ENCODE data around the gene LYRM4.

LYRM4 gene

GRCh38 chr6:5280920-5281319, 20.2 kb upstream of the LYRM4 start:
- H3K27me3 ChIP-seq (ENCODE audit: control insufficient read depth in 1 of 2, insufficient read depth in 2 of 2, low read length in 2 of 2): no peaks in the 10 kb centered on the region
- no peak overlapping the region for H3K27ac ChIP-seq (ENCODE audit: low read length)
- H3K9ac ChIP-seq (ENCODE audit: low read length in 2 of 2): no peak overlapping the region
- H3K4me1 ChIP-seq (ENCODE audit: control insufficient read depth, insufficient read depth, low read length): no peaks in the 10 kb centered on the region
- H3K36me3 ChIP-seq (ENCODE audit: control insufficient read depth in 2 of 2, insufficient read depth in 2 of 2, low read length in 2 of 2): no peaks in the 10 kb centered on the region
- no peak overlapping the region for H3K4me3 ChIP-seq (ENCODE audit: low read length in 2 of 2)
- no peaks in the 10 kb centered on the region for H3K9me3 ChIP-seq (ENCODE audit: control insufficient read depth in 2 of 2, low read length in 2 of 2)

DNA sequence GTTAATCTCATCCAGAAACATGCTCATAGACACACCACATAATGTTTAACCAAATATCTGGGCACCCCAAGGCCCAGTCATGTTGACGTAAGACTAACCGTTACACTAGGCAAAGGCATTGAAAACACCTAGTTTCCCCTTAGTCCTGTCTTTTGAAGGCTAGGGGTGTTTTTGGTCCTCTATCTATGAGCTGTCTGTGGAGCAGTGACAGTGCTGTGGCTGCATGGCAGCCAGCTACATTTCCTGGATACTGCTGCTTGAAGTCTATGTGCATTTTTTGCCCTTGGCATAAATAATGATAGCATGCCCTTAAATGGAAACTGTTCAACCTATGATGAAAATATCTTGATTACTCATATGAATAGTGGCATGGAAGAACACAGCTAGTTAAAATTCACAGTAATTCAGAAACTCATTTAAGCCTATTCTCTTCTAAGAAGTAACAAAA, 19.2 kb upstream of the LYRM4 start:
- Histone ChIP-seq H3K4me1 (ENCODE audit: control insufficient read depth, insufficient read depth, low read length) (no peaks in the 10 kb centered on the region), H3K36me3 (ENCODE audit: control insufficient read depth in 2 of 2, insufficient read depth in 2 of 2, low read length in 2 of 2) (no peaks in the 10 kb centered on the region)

GRCh38 chr6:5278565-5279120, 17.9 kb upstream of the LYRM4 start:
- H3K9ac ChIP-seq (ENCODE audit: low read length in 2 of 2): no peak overlapping the region
- H3K4me3 ChIP-seq (ENCODE audit: low read length in 2 of 2): no peak overlapping the region
- no peak overlapping the region for H3K27ac ChIP-seq (ENCODE audit: low read length)
- H3K9me3 ChIP-seq (ENCODE audit: control insufficient read depth in 2 of 2, low read length in 2 of 2): no peaks in the 10 kb centered on the region
- H3K27me3 ChIP-seq (ENCODE audit: control insufficient read depth in 1 of 2, insufficient read depth in 2 of 2, low read length in 2 of 2): no peaks in the 10 kb centered on the region
- no peaks in the 10 kb centered on the region for H3K4me1 ChIP-seq (ENCODE audit: control insufficient read depth, insufficient read depth, low read length)
- no peaks in the 10 kb centered on the region for H3K36me3 ChIP-seq (ENCODE audit: control insufficient read depth in 2 of 2, insufficient read depth in 2 of 2, low read length in 2 of 2)

More for the DNA sequence above, 19.2 kb upstream of the LYRM4 start:
- Histone ChIP-seq H3K9me3 (ENCODE audit: control insufficient read depth in 2 of 2, low read length in 2 of 2) (no peaks in the 10 kb centered on the region), H3K27ac (ENCODE audit: low read length) (no peak overlapping the region), H3K9ac (ENCODE audit: low read length in 2 of 2) (no peak overlapping the region), H3K27me3 (ENCODE audit: control insufficient read depth in 1 of 2, insufficient read depth in 2 of 2, low read length in 2 of 2) (no peaks in the 10 kb centered on the region), H3K4me3 (ENCODE audit: low read length in 2 of 2) (no peak overlapping the region)

GRCh38 chr6:5278047-5278446, 17.3 kb upstream of the LYRM4 start:
- Histone ChIP-seq H3K27ac (ENCODE audit: low read length) (no peak overlapping the region), H3K9me3 (ENCODE audit: control insufficient read depth in 2 of 2, low read length in 2 of 2) (no peaks in the 10 kb centered on the region), H3K9ac (ENCODE audit: low read length in 2 of 2) (no peak overlapping the region), H3K4me1 (ENCODE audit: control insufficient read depth, insufficient read depth, low read length) (no peaks in the 10 kb centered on the region), H3K36me3 (ENCODE audit: control insufficient read depth in 2 of 2, insufficient read depth in 2 of 2, low read length in 2 of 2) (no peaks in the 10 kb centered on the region), H3K4me3 (ENCODE audit: low read length in 2 of 2) (no peak overlapping the region), H3K27me3 (ENCODE audit: control insufficient read depth in 1 of 2, insufficient read depth in 2 of 2, low read length in 2 of 2) (no peaks in the 10 kb centered on the region)

DNA sequence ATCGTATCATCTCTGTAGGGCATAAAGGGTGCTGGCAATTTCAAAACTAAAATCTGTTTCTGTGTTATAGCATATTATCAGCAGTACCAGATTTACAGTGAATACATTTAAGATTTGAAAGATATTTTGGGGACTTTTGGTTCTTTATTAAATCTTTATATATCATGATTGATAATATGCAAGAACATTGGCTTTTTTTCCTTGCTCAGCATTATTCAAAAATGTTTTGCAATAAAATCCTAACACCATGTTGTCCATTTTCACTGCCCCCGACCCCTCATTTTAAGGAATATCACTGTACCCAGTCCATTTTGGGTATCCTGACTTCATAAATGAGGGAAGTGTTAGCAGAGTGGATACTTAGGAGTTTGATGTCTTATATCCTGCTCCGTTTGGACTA, 16.8 kb upstream of the LYRM4 start:
- H3K27me3 ChIP-seq (ENCODE audit: control insufficient read depth in 1 of 2, insufficient read depth in 2 of 2, low read length in 2 of 2): no peaks in the 10 kb centered on the region
- H3K36me3 ChIP-seq (ENCODE audit: control insufficient read depth in 2 of 2, insufficient read depth in 2 of 2, low read length in 2 of 2): no peaks in the 10 kb centered on the region
- H3K27ac ChIP-seq (ENCODE audit: low read length): no peak overlapping the region
- no peak overlapping the region for H3K9ac ChIP-seq (ENCODE audit: low read length in 2 of 2)
- H3K9me3 ChIP-seq (ENCODE audit: control insufficient read depth in 2 of 2, low read length in 2 of 2): no peaks in the 10 kb centered on the region
- no peaks in the 10 kb centered on the region for H3K4me1 ChIP-seq (ENCODE audit: control insufficient read depth, insufficient read depth, low read length)
- H3K4me3 ChIP-seq (ENCODE audit: low read length in 2 of 2): no peak overlapping the region

DNA sequence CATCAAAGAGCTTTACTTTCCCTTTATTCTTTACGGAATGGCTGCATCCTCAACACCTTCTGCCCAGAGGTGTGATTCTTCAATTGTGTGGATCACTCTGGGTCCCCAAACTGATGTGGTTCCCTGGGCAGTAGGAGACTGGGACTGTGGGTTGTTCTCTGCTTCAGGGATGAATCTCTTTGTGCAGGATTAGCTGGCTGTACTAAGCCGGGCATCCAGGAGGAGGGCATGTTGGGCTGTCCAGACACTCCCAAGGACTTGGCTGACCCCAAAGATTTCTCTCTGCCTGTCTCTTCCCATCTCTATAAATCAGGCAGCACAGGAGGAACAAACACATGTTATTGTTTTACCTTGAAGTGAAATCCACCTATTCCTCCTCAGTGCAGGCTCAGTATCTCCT, 15.8 kb upstream of the LYRM4 start:
- Histone ChIP-seq H3K4me3 (ENCODE audit: low read length in 2 of 2) (no peak overlapping the region), H3K36me3 (ENCODE audit: control insufficient read depth in 2 of 2, insufficient read depth in 2 of 2, low read length in 2 of 2) (no peaks in the 10 kb centered on the region), H3K9ac (ENCODE audit: low read length in 2 of 2) (no peak overlapping the region), H3K9me3 (ENCODE audit: control insufficient read depth in 2 of 2, low read length in 2 of 2) (no peaks in the 10 kb centered on the region), H3K4me1 (ENCODE audit: control insufficient read depth, insufficient read depth, low read length) (no peaks in the 10 kb centered on the region), H3K27me3 (ENCODE audit: control insufficient read depth in 1 of 2, insufficient read depth in 2 of 2, low read length in 2 of 2) (no peaks in the 10 kb centered on the region), H3K27ac (ENCODE audit: low read length) (no peak overlapping the region)

- Histone ChIP-seq H3K4me3 (ENCODE audit: low read length in 2 of 2) (no peak overlapping the region), H3K9me3 (ENCODE audit: control insufficient read depth in 2 of 2, low read length in 2 of 2) (no peaks in the 10 kb centered on the region), H3K27me3 (ENCODE audit: control insufficient read depth in 1 of 2, insufficient read depth in 2 of 2, low read length in 2 of 2) (no peaks in the 10 kb centered on the region)
Observed at GRCh38 chr6:5275497-5275896, 14.7 kb upstream of the LYRM4 start.

DNA sequence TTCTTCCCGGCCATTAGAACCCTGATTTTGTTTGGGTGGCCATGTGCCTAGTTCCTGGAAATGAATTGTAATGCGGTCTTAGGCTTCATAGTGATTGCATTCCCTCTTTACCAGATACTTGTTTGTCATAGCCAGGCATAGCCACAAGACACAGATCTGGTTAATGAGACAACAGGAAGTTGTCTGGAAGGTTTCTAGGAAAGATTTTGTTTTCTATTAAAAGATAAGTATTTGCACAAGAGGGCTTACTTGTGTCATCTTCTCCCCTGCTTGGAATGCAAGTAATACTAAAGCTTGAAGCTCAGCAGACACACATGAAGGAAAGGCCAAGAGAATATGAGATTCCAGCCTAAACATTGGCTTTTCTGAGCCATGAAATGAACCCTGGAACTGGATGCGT, 13.5 kb upstream of the LYRM4 start:
- H3K27me3 ChIP-seq (ENCODE audit: control insufficient read depth in 1 of 2, insufficient read depth in 2 of 2, low read length in 2 of 2): no peaks in the 10 kb centered on the region
- H3K9me3 ChIP-seq (ENCODE audit: control insufficient read depth in 2 of 2, low read length in 2 of 2): no peaks in the 10 kb centered on the region
- no peaks in the 10 kb centered on the region for H3K36me3 ChIP-seq (ENCODE audit: control insufficient read depth in 2 of 2, insufficient read depth in 2 of 2, low read length in 2 of 2)
- no peak overlapping the region for H3K4me3 ChIP-seq (ENCODE audit: low read length in 2 of 2)
- no peaks in the 10 kb centered on the region for H3K4me1 ChIP-seq (ENCODE audit: control insufficient read depth, insufficient read depth, low read length)
- no peak overlapping the region for H3K9ac ChIP-seq (ENCODE audit: low read length in 2 of 2)
- H3K27ac ChIP-seq (ENCODE audit: low read length): no peak overlapping the region

More at GRCh38 chr6:5275497-5275896, 14.7 kb upstream of the LYRM4 start:
- no peak overlapping the region for H3K27ac ChIP-seq (ENCODE audit: low read length)
- no peaks in the 10 kb centered on the region for H3K36me3 ChIP-seq (ENCODE audit: control insufficient read depth in 2 of 2, insufficient read depth in 2 of 2, low read length in 2 of 2)
- H3K4me1 ChIP-seq (ENCODE audit: control insufficient read depth, insufficient read depth, low read length): no peaks in the 10 kb centered on the region
- H3K9ac ChIP-seq (ENCODE audit: low read length in 2 of 2): no peak overlapping the region

DNA sequence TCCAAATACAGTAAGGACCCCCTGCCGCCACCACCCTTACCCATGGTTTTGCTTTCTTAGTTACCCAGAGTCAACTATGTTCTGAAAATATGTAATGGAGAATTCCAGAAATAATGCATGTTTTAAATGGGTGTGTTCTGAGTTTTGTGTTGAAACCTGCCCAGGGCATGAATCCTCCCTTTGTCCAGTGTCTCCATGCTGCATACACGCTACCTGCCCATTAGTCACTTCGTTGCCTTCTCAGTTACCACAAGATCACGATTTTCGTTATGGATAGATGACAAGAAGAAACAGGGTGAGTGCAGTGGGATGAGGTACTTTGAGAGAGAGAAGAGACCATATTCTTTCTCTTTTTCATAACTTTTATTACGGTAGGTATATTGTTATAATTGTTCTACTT, 11.2 kb upstream of the LYRM4 start:
- H3K9ac ChIP-seq (ENCODE audit: low read length in 2 of 2): no peak overlapping the region
- no peaks in the 10 kb centered on the region for H3K27me3 ChIP-seq (ENCODE audit: control insufficient read depth in 1 of 2, insufficient read depth in 2 of 2, low read length in 2 of 2)
- no peaks in the 10 kb centered on the region for H3K9me3 ChIP-seq (ENCODE audit: control insufficient read depth in 2 of 2, low read length in 2 of 2)
- no peak overlapping the region for H3K27ac ChIP-seq (ENCODE audit: low read length)
- no peaks in the 10 kb centered on the region for H3K36me3 ChIP-seq (ENCODE audit: control insufficient read depth in 2 of 2, insufficient read depth in 2 of 2, low read length in 2 of 2)
- H3K4me1 ChIP-seq (ENCODE audit: control insufficient read depth, insufficient read depth, low read length): no peaks in the 10 kb centered on the region
- no peak overlapping the region for H3K4me3 ChIP-seq (ENCODE audit: low read length in 2 of 2)

DNA sequence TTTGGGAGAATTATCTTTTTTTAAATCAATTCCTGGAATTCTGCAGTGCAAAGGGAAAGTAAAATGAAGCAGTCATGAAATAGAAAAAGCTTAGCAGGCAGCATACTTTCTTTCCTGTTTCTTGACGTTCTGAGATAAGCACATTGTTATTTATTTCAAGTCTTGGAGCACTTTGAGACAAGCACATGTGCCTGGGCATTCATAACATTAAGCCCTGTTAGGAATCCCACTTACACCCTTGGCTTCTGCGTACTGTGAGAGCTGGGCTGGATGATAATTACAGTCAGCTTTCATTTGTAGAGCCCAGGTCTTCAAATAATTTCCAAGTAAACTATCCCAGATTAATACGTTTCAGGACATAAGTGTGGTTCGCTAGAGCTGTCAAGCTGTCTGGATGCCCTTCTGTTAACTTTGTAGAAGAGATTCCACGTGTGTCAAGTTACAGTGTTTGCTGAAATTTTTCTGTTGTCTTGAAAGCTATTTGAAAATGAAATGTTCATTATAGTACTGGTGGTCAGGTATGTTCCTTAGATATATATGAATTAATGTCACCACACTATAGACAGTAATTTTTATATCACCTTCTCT, 9.4 kb upstream of the LYRM4 start:
- Histone ChIP-seq H3K4me3 (ENCODE audit: low read length in 2 of 2) (no peak overlapping the region), H3K27ac (ENCODE audit: low read length) (no peak overlapping the region), H3K36me3 (ENCODE audit: control insufficient read depth in 2 of 2, insufficient read depth in 2 of 2, low read length in 2 of 2) (no peaks in the 10 kb centered on the region), H3K9me3 (ENCODE audit: control insufficient read depth in 2 of 2, low read length in 2 of 2) (no peaks in the 10 kb centered on the region), H3K4me1 (ENCODE audit: control insufficient read depth, insufficient read depth, low read length) (no peaks in the 10 kb centered on the region), H3K9ac (ENCODE audit: low read length in 2 of 2) (no peak overlapping the region), H3K27me3 (ENCODE audit: control insufficient read depth in 1 of 2, insufficient read depth in 2 of 2, low read length in 2 of 2) (no peaks in the 10 kb centered on the region)

DNA sequence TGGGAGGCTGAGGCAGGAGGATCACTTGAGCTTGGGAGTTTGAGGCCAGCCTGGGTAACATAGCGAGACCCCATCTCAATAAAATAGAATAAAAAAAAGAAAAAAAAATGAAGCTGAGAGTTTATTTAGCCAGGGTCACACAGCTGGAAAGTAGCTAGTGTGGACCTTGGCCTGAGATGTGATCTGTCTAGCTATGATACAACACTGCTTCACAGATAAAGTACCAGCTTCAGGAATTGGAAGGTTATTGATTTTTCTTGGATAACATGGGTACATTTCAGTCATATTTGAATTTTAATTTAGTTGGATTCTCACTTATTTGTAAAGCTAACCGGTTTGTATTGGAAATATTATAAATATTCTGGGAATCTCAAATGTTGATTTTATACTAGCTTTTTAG, 5.7 kb upstream of the LYRM4 start:
- Histone ChIP-seq H3K4me3 (ENCODE audit: low read length in 2 of 2) (no peak overlapping the region), H3K27me3 (ENCODE audit: control insufficient read depth in 1 of 2, insufficient read depth in 2 of 2, low read length in 2 of 2) (no peaks in the 10 kb centered on the region), H3K4me1 (ENCODE audit: control insufficient read depth, insufficient read depth, low read length) (peaks cover 9% of the 10 kb centered on the region), H3K27ac (ENCODE audit: low read length) (no peak overlapping the region), H3K36me3 (ENCODE audit: control insufficient read depth in 2 of 2, insufficient read depth in 2 of 2, low read length in 2 of 2) (no peaks in the 10 kb centered on the region), H3K9ac (ENCODE audit: low read length in 2 of 2) (no peak overlapping the region), H3K9me3 (ENCODE audit: control insufficient read depth in 2 of 2, low read length in 2 of 2) (no peaks in the 10 kb centered on the region)

Measured in stomach smooth muscle (tissue), 2 donors.